Suprapubic skin (tissue), 4 donors: ENCODE measurements around the gene ANXA2R.

Experiments used
- POLR2A ChIP-seq, 2 donors: fragments of 450-650 bp; IDR thresholded peaks; one replicate each; pipeline ENCODE4 v1.6.1; 2017; ENCODE audit warnings: antibody characterized with exemption in 2 of 2, mild to moderate bottlenecking in 2 of 2, moderate library complexity in 2 of 2
- POLR2AphosphoS5 ChIP-seq, 3 donors: sonication (generic); formaldehyde crosslinking; IDR thresholded peaks; one replicate each; pipeline ENCODE4 v1.6.1; 2017; ENCODE audit warnings: antibody characterized with exemption in 3 of 3
- TF ChIP-seq, protein P1 (sequence below), 2 donors: fragments of 200-600 bp in 1 of 2; fragments of 450-650 bp in 1 of 2; sonication (generic) in 1 of 2; IDR thresholded peaks; one replicate each; pipeline ENCODE4 v1.5.1; 2016 to 2019; ENCODE audit warnings: antibody characterized with exemption in 2 of 2, mild to moderate bottlenecking in 1 of 2, moderate library complexity in 1 of 2

GRCh38 chr5:43024217-43024616 is 15.9 kb downstream of the ANXA2R start:
- TF ChIP-seq POLR2AphosphoS5 (IDR thresholded peaks at IDR 0.05) (no peak), POLR2A (IDR thresholded peaks at IDR 0.05) (no peak)
- TF ChIP-seq, protein P1, sequence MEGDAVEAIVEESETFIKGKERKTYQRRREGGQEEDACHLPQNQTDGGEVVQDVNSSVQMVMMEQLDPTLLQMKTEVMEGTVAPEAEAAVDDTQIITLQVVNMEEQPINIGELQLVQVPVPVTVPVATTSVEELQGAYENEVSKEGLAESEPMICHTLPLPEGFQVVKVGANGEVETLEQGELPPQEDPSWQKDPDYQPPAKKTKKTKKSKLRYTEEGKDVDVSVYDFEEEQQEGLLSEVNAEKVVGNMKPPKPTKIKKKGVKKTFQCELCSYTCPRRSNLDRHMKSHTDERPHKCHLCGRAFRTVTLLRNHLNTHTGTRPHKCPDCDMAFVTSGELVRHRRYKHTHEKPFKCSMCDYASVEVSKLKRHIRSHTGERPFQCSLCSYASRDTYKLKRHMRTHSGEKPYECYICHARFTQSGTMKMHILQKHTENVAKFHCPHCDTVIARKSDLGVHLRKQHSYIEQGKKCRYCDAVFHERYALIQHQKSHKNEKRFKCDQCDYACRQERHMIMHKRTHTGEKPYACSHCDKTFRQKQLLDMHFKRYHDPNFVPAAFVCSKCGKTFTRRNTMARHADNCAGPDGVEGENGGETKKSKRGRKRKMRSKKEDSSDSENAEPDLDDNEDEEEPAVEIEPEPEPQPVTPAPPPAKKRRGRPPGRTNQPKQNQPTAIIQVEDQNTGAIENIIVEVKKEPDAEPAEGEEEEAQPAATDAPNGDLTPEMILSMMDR (IDR thresholded peaks at IDR 0.05) = no peak
